BLaER1 treated with 17β-estradiol and CSF1 and Interleukin-3, amounts not matched to agents 10 nM and 100 nM (cell line): ENCODE data around the gene TFB2M.

Experiments
- H3K27ac ChIP-seq, 11 experiments: shearing (Covaris generic); formaldehyde crosslinking; 2 replicates each; pipeline ENCODE4 v1.8.1; 2022
- H3K27me3 ChIP-seq, 11 experiments: shearing (Covaris generic); formaldehyde crosslinking; 2 replicates each; pipeline ENCODE4 v1.8.1; 2022
- H3K36me3 ChIP-seq, 11 experiments: shearing (Covaris generic); formaldehyde crosslinking; 2 replicates each; pipeline ENCODE4 v1.8.1; 2022
- H3K4me1 ChIP-seq, 10 experiments: shearing (Covaris generic); formaldehyde crosslinking; 2 replicates each; pipeline ENCODE4 v1.8.1; 2022
- H3K4me2 ChIP-seq, 11 experiments: shearing (Covaris generic); formaldehyde crosslinking; 2 replicates each; pipeline ENCODE4 v1.8.1; 2022
- H3K4me3 ChIP-seq, 10 experiments: shearing (Covaris generic); formaldehyde crosslinking; 2 replicates each; pipeline ENCODE4 v1.8.1; 2022
- H3K9ac ChIP-seq, 11 experiments: shearing (Covaris generic); formaldehyde crosslinking; 2 replicates each; pipeline ENCODE4 v1.8.1; 2022
- H3K9me3 ChIP-seq, 11 experiments: shearing (Covaris generic); formaldehyde crosslinking; replicated peaks in 1 of 11; 2 replicates each; pipeline ENCODE4 v1.8.1; 2022
- H4K20me1 ChIP-seq, 11 experiments: shearing (Covaris generic); formaldehyde crosslinking; 2 replicates each; pipeline ENCODE4 v1.8.1; 2022
- Cebpa-rat ChIP-seq, 11 experiments: shearing (Covaris generic); IDR thresholded peaks; 2 replicates each; pipeline ENCODE4 v1.8.1; 2022

The TFB2M gene

GRCh38 chr1:246519514-246519913, 46.5 kb downstream of the TFB2M start:
- no peaks in the 10 kb centered on the region for H3K4me1 ChIP-seq
- H3K9me3 ChIP-seq = peaks cover 85 to 99% (median 89%) of the 10 kb centered on the region in 11 experiments
- no peak for TF ChIP-seq Cebpa-rat (IDR thresholded peaks at IDR 0.05)
- H3K27ac ChIP-seq = no peak overlapping the region
- H3K36me3 ChIP-seq = 0 out of 22 replicates have a peak, but pooled peaks cover 0 to 3% (median 0%) of the 10 kb centered on the region in 11 experiments
- H3K27me3 ChIP-seq = no peaks in the 10 kb centered on the region
- H3K4me2 ChIP-seq = no peak overlapping the region
- H3K9ac ChIP-seq = no peak overlapping the region
- H3K4me3 ChIP-seq = no peak overlapping the region
- no peaks in the 10 kb centered on the region for H4K20me1 ChIP-seq

DNA sequence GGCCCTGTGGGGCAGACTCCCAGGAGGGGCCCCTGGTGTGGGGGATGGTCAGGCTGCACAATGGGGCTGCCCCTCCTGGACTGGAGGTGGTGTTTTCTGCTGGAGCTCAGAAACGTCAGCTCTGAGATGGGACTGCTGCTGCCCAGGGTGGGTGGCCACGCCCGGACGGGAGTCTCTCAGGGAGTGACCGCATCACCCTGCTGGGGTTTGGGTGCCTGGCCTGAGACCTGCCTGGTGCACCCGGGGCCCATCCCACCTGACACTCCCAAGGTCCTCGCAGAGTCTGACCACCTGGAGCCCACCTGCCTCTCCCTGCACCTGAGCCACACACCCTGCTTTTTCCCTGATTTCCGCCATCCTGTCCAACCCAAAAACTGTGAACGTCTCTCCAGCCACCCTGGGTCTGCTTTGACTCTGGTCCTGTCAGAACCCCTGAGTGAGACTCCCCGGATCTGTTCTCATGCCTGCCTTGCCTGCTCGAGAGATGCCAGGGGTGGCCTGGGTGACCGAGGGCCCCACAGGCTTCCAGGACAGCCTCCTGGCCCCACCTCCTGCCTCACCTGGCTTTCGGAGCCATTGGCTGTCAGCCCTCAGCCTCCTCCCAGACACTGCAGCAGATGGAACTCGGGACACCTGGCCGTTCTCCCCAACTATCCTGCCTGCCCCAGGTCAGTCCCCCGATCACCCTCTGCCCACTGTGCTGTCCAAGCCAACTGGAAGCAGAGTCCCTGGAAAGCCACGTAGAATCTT, 47.4 kb downstream of the TFB2M start:
- H3K36me3 ChIP-seq = 0 out of 22 replicates have a peak, but pooled peaks cover 0 to 3% (median 0%) of the 10 kb centered on the region in 11 experiments
- peaks cover 93 to 100% (median 97%) of the 10 kb centered on the region in 11 experiments for H3K9me3 ChIP-seq
- no peaks in the 10 kb centered on the region for H3K27me3 ChIP-seq
- no peaks in the 10 kb centered on the region for H3K4me1 ChIP-seq
- H3K4me2 ChIP-seq = no peak overlapping the region
- no peaks in the 10 kb centered on the region for H4K20me1 ChIP-seq
- H3K27ac ChIP-seq = no peak overlapping the region
- no peak for TF ChIP-seq Cebpa-rat (IDR thresholded peaks at IDR 0.05)
- H3K4me3 ChIP-seq = no peak overlapping the region
- no peak overlapping the region for H3K9ac ChIP-seq

DNA sequence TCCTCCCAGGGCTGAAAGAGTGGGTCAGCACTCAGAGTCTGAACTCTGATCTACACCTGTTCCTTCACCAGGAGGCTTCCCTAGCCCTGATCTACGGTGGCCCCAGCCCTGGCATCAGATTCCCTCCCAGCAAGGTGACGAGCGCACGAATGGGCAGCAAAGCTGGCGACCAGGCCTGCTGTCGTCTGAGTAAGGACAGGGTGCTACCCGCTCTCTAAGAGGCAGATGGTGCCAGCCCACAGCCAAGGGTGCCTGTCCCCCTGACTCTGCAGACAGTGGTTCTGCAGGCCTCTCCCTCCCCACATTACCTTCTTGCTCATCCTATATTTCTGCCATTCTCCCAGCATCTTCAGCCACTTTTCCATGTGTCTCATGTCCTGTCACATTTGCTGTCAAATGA, 48.7 kb downstream of the TFB2M start:
- no peak for TF ChIP-seq Cebpa-rat (IDR thresholded peaks at IDR 0.05)
- Histone ChIP-seq H4K20me1 (no peaks in the 10 kb centered on the region), H3K9me3 (peaks cover 94 to 100% (median 99%) of the 10 kb centered on the region in 11 experiments), H3K27me3 (no peaks in the 10 kb centered on the region), H3K36me3 (0 out of 22 replicates have a peak, but pooled peaks cover 0 to 3% (median 0%) of the 10 kb centered on the region in 11 experiments), H3K4me1 (no peaks in the 10 kb centered on the region), H3K9ac (no peak overlapping the region), H3K4me3 (no peak overlapping the region), H3K4me2 (no peak overlapping the region), H3K27ac (no peak overlapping the region)

GRCh38 chr1:246516126-246516525, 49.9 kb downstream of the TFB2M start:
- H3K4me1 ChIP-seq = no peaks in the 10 kb centered on the region
- H3K4me2 ChIP-seq = no peak overlapping the region
- no peak overlapping the region for H3K9ac ChIP-seq
- 0 out of 22 replicates have a peak, but pooled peaks cover 0 to 3% (median 0%) of the 10 kb centered on the region in 11 experiments for H3K36me3 ChIP-seq
- peaks cover 84 to 98% (median 94%) of the 10 kb centered on the region in 11 experiments for H3K9me3 ChIP-seq
- H4K20me1 ChIP-seq = no peaks in the 10 kb centered on the region
- no peak overlapping the region; a peak in 1 of 20 replicates for H3K4me3 ChIP-seq
- H3K27me3 ChIP-seq = no peaks in the 10 kb centered on the region
- H3K27ac ChIP-seq = no peak overlapping the region
- no peak for TF ChIP-seq Cebpa-rat (IDR thresholded peaks at IDR 0.05)

DNA sequence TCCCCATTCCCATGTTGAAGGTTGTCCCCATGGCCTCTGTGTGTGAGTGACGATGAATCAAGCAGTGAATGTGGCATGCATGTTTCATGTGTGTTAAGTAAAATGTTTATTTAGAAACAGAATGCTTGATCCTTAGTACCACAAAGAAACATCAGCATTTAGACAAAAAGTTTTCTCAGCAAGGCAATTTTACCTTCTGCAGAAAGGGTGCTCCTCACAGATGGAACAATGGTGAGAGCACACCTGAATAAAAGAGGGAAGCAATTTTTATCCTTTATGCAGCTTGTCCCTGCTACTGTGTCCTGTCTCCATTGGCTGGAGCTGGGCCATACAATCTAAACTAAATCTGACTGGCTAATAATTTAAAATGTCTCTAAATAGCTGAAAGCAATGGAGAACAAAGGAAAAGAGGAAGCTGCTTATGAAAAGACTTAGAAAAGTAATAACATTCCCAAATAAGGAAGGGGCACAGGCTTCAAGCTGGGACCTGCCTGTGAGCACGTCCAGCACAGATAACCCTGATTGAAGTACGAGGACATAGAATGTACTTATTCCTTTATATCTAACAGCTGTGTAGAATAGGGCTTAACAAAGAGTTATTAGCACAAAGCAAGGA, 50.6 kb downstream of the TFB2M start:
- H4K20me1 ChIP-seq = no peaks in the 10 kb centered on the region
- H3K36me3 ChIP-seq = 0 out of 22 replicates have a peak, but pooled peaks cover 0 to 3% (median 0%) of the 10 kb centered on the region in 11 experiments
- H3K9ac ChIP-seq = no peak overlapping the region
- no peaks in the 10 kb centered on the region for H3K27me3 ChIP-seq
- no peak overlapping the region for H3K4me2 ChIP-seq
- H3K4me1 ChIP-seq = no peaks in the 10 kb centered on the region
- no peak for TF ChIP-seq Cebpa-rat (IDR thresholded peaks at IDR 0.05)
- H3K4me3 ChIP-seq = no peak overlapping the region; a peak in 1 of 20 replicates
- H3K27ac ChIP-seq = no peak overlapping the region
- peaks cover 78 to 92% (median 87%) of the 10 kb centered on the region in 11 experiments for H3K9me3 ChIP-seq

DNA sequence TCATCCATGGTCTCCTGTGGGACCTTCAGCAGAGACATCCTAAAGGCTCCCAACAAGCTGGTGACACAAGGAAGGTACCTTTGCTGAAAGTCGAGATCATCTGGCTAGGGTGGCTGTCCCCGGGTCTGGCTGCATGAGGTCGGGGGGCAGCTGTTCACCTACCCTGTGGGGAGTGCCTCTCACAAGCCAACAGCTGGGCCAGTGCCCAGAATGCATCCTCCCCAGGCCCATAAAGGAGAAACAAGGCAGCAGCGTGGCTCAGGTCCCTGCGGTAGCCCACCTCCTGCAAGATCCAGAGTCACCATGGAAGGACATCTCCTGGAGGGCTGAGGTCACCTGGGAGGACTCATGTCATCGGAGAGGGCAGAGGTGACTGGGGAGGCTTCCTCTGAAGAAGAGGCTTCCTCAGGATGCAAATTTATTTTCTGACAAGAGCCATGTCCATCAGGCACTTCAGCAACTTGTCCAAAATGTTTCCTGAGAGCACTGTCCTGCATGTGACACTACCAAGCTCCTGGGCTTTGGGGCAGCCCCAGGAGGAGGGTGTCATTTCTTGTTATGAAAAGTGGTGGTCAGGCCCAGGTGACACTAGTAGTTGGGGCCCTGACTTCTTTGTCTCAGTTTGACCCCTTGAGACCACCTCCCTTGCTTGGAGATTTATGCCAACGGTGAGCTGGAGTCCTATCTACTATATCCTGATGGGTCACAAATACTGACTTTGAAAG, 52.3 kb downstream of the TFB2M start:
- no peak overlapping the region for H3K4me3 ChIP-seq
- no peaks in the 10 kb centered on the region for H4K20me1 ChIP-seq
- no peak overlapping the region for H3K27ac ChIP-seq
- H3K9me3 ChIP-seq = peaks cover 61 to 74% (median 70%) of the 10 kb centered on the region in 11 experiments
- H3K4me2 ChIP-seq = no peak overlapping the region
- H3K9ac ChIP-seq = no peak overlapping the region
- no peak for TF ChIP-seq Cebpa-rat (IDR thresholded peaks at IDR 0.05)
- 0 out of 22 replicates have a peak, but pooled peaks cover 0 to 3% (median 0%) of the 10 kb centered on the region in 11 experiments for H3K36me3 ChIP-seq
- H3K4me1 ChIP-seq = no peaks in the 10 kb centered on the region
- H3K27me3 ChIP-seq = no peaks in the 10 kb centered on the region

DNA sequence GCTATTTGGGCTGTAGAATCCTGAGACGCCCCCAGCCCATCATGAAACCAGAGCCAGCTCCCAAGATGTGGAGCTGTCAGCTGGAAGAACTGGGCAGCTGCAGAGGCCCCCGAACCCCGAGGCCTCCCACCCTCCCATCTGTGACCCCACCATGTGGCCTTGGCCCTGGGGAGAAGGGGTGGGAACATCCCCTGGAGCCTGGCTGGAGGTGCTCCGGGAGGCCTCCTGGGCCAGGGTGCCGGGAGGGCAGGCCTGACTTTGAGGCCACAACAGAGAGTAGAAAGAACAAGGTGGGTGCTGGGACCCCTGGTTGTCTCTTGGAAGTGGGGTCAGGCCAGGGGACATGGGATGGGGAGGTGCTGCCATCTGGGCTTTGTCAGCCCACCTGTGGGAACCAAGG, 53.0 kb downstream of the TFB2M start:
- Histone ChIP-seq H3K27me3 (no peaks in the 10 kb centered on the region), H3K4me2 (no peak overlapping the region), H3K27ac (no peak overlapping the region), H3K9me3 (peaks cover 54 to 67% (median 63%) of the 10 kb centered on the region in 11 experiments), H3K4me3 (no peak overlapping the region), H3K36me3 (0 out of 22 replicates have a peak, but pooled peaks cover 0 to 3% (median 0%) of the 10 kb centered on the region in 11 experiments), H4K20me1 (no peaks in the 10 kb centered on the region), H3K4me1 (no peaks in the 10 kb centered on the region), H3K9ac (no peak overlapping the region)
- no peak for TF ChIP-seq Cebpa-rat (IDR thresholded peaks at IDR 0.05)

DNA sequence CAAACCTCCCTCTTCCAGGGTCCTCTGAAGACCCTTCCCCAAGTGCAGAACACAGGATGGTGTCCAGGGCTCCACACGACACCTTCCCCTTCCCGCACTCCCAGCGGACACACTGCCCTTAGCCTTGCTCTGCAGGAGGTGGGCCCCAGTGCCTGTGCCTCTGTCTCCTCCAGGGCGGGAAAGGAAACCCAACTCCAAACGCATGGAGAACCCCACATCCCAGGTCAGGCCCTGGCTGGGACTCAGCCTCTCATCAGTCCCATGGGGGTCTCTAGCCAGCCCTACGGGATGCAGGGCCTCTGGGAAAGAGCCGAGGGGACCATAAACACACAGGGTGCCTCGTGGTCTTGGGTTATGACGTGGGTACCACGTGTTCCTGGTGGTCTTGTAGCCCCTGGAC, 53.4 kb downstream of the TFB2M start:
- H3K4me3 ChIP-seq = no peak overlapping the region

DNA sequence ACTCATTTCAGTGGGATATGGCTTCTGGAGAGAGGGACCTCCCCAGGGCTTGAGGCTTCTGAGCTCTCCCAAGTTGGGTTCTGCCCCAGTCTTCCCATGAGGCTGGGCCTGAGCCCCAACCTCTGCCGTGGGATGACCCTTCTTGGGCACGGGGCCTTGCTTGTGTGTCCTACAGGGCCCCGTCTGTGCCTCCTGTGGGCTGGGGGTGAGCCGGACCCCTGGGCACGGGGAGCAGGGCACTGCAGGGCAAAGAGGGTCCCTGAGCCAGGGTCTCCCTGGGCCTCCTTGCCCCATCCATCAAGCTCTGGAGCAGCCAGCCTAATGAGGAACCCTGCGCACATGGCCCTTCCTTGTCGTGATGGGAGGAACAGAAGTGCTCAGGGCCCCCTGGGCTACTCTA, 53.8 kb downstream of the TFB2M start:
- no peak overlapping the region for H3K9ac ChIP-seq
- no peaks in the 10 kb centered on the region for H4K20me1 ChIP-seq
- H3K4me3 ChIP-seq = no peak overlapping the region
- H3K27ac ChIP-seq = no peak overlapping the region
- no peak overlapping the region for H3K4me2 ChIP-seq
- 0 out of 22 replicates have a peak, but pooled peaks cover 0 to 3% (median 0%) of the 10 kb centered on the region in 11 experiments for H3K36me3 ChIP-seq
- peaks cover 0 to 5% (median 4%) of the 10 kb centered on the region in 10 experiments; a peak in 6 of 20 replicates for H3K4me1 ChIP-seq
- TF ChIP-seq Cebpa-rat (IDR thresholded peaks at IDR 0.05) = no peak
- no peaks in the 10 kb centered on the region for H3K27me3 ChIP-seq
- peaks cover 45 to 59% (median 55%) of the 10 kb centered on the region in 11 experiments for H3K9me3 ChIP-seq

More for the DNA sequence above, 53.4 kb downstream of the TFB2M start:
- no peaks in the 10 kb centered on the region for H4K20me1 ChIP-seq
- H3K27ac ChIP-seq = no peak overlapping the region
- no peaks in the 10 kb centered on the region for H3K27me3 ChIP-seq
- peaks cover 49 to 63% (median 59%) of the 10 kb centered on the region in 11 experiments for H3K9me3 ChIP-seq
- H3K36me3 ChIP-seq = 0 out of 22 replicates have a peak, but pooled peaks cover 0 to 3% (median 0%) of the 10 kb centered on the region in 11 experiments
- H3K4me2 ChIP-seq = no peak overlapping the region
- TF ChIP-seq Cebpa-rat (IDR thresholded peaks at IDR 0.05) = no peak
- no peak overlapping the region for H3K9ac ChIP-seq
- peaks cover 0 to 3% (median 1%) of the 10 kb centered on the region in 10 experiments; a peak in 6 of 20 replicates for H3K4me1 ChIP-seq
